22Rv1 (cell line): ENCODE measurements around the gene ZBTB44.

Experiments used
- H3K27ac ChIP-seq: fragments of 450-650 bp; 2 replicates; pipeline ENCODE4 v1.5.1; 2017
- CTCF ChIP-seq: fragments of 450-650 bp; IDR thresholded peaks from 2 replicates; pipeline ENCODE4 v1.5.1; 2017; ENCODE audit warnings: mild to moderate bottlenecking
- ZFX ChIP-seq: fragments of 450-650 bp; IDR thresholded peaks from 2 replicates; pipeline ENCODE4 v1.6.1; 2017; ENCODE audit warnings: antibody characterized with exemption, borderline replicate concordance

ZBTB44 gene

GRCh38 chr11:130181295-130182272 lies 133.1 kb downstream of the ZBTB44 start:
- H3K27ac ChIP-seq: peak overlapping the region; percentile 77
- TF ChIP-seq CTCF (no peak), ZFX (no peak)

- H3K27ac ChIP-seq: peak overlapping the region; percentile 77
- TF ChIP-seq ZFX: no peak
- no peak for TF ChIP-seq CTCF
Observed at GRCh38 chr11:130180896-130181294, 133.8 kb downstream of the ZBTB44 start.

DNA sequence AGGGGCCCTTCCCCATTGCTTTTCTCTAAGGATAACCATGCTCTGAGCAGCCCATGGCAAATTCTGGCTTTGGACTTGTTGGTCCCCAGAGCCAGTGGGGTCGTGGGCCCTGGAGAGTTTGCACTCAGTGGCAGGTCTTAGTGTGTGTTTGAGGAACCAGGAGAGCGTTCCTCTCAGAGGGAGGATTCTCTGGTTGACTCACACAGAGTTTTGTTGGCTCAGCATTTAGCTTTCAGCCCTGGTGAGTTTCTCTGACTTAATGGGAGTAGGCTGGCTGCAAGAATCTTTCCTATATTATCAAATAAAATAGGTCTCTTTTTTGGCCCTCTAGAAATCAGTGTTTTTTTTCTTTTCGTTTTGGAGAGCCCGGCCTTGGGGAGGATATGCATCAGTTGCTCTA lies 134.2 kb downstream of the ZBTB44 start:
- peak overlapping the region; percentile 77 for H3K27ac ChIP-seq
- TF ChIP-seq ZFX (no peak), CTCF (no peak)

GRCh38 chr11:130179396-130180306 lies 135.1 kb downstream of the ZBTB44 start:
- H3K27ac ChIP-seq: no peak overlapping the region
- TF ChIP-seq CTCF (no peak), ZFX (no peak)

- no peak overlapping the region for H3K27ac ChIP-seq
- no peak for TF ChIP-seq CTCF
- no peak for TF ChIP-seq ZFX
Observed at GRCh38 chr11:130178441-130179339, 136.0 kb downstream of the ZBTB44 start.

DNA sequence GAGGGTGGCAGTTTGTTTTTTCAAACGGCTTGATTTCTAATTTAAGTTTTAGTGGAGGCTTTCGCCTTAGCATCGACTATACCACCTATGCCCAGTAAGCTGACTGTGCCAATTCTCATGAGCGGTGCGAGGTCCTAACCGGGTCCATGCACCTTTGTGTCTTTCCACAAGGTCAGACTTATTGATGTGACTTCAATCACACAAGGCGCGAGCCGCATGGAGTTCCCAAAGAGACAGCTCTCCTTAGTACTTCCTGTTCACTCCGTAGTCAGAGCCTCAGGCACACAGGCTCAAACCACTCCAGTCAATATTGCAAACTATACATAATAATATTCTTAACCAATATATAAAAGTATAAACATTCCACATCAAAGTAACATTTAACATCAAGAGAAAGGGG lies 136.9 kb downstream of the ZBTB44 start:
- no peak overlapping the region for H3K27ac ChIP-seq
- TF ChIP-seq CTCF: no peak
- no peak for TF ChIP-seq ZFX
